GM12892 (cell line): ENCODE data around the gene BCL2L12.

Experiments used
- POLR2A ChIP-seq: IDR thresholded peaks from 2 replicates; pipeline ENCODE4 v1.6.1; 2011; ENCODE audit warnings: low read depth, low read length, control low read depth
- POLR2AphosphoS5 ChIP-seq: IDR thresholded peaks from 2 replicates; pipeline ENCODE4 v1.6.1; 2011; ENCODE audit warnings: low read depth, low read length, control low read depth
- TAF1 ChIP-seq: IDR thresholded peaks from 2 replicates; pipeline ENCODE4 v1.6.1; 2011; ENCODE audit warnings: low read depth, mild to moderate bottlenecking, control low read depth, low read length, borderline replicate concordance

- no peak for TF ChIP-seq POLR2AphosphoS5
- no peak for TF ChIP-seq POLR2A
- no peak for TF ChIP-seq TAF1
Observed at GRCh38 chr19:49663224-49663623, 2.5 kb upstream of the BCL2L12 start.
